Endothelial cell (in vitro differentiated cells): Measurements from ENCODE around the gene SNAP29. TPM values are rescaled to one million over a fixed set of nuclear protein-coding genes. Genes with fewer than 3 reads are reported as not detected.

Source experiments
- DNase-seq: peaks from one replicate; pipeline ENCODE4 v3.0.0; 2021; ENCODE audit warnings: low spot score
- H3K27ac Mint-ChIP-seq: one replicate; pipeline ENCODE4 v1.8.0; 2021; ENCODE audit warnings: mixed read lengths, inconsistent platforms; ENCODE audit not compliant: unreplicated experiment
- H3K27me3 Mint-ChIP-seq: one replicate; pipeline ENCODE4 v1.8.0; 2021; ENCODE audit warnings: mild to moderate bottlenecking, moderate library complexity, mixed read lengths, inconsistent platforms; ENCODE audit not compliant: unreplicated experiment
- H3K36me3 Mint-ChIP-seq: one replicate; pipeline ENCODE4 v1.8.0; 2021; ENCODE audit warnings: mild to moderate bottlenecking, low read depth, mixed read lengths, inconsistent platforms; ENCODE audit not compliant: unreplicated experiment
- H3K4me1 Mint-ChIP-seq: one replicate; pipeline ENCODE4 v1.8.0; 2021; ENCODE audit warnings: mild to moderate bottlenecking, mixed read lengths, inconsistent platforms; ENCODE audit not compliant: unreplicated experiment
- H3K4me3 Mint-ChIP-seq: one replicate; pipeline ENCODE4 v1.8.0; 2021; ENCODE audit warnings: mild to moderate bottlenecking, mixed read lengths, inconsistent platforms; ENCODE audit not compliant: unreplicated experiment
- H3K9me3 Mint-ChIP-seq: one replicate; pipeline ENCODE4 v1.8.0; 2021; ENCODE audit warnings: mixed read lengths, inconsistent platforms; ENCODE audit not compliant: unreplicated experiment
- CTCF ChIP-seq: fragments of 200-600 bp; sonication (generic); IDR thresholded peaks from one replicate; pipeline ENCODE4 v1.5.0; 2021; ENCODE audit warnings: antibody characterized with exemption; ENCODE audit not compliant: unreplicated experiment
- total RNA-seq: library from RNA; stranded (reverse); fragmentation: NEBNext Ultra II Directional; extraction: Animal tissue kit (Norgen Biotek cat#: 25700); gene quantifications from one replicate; pipeline ENCODE4 v1.2.1, GENCODE V29; 2021; ENCODE audit not compliant: unreplicated experiment

Gene SNAP29
- total RNA-seq, 1 donor from 2014 or later: 22.7 TPM

GRCh38 chr22:20843501-20843900 lies 15.3 kb upstream of the SNAP29 start:
- Mint-ChIP-seq H3K4me1 (peaks cover 16% of the 10 kb centered on the region), H3K27ac (no peak overlapping the region), H3K9me3 (no peaks in the 10 kb centered on the region), H3K27me3 (peaks cover 3% of the 10 kb centered on the region), H3K4me3 (no peak overlapping the region), H3K36me3 (no peaks in the 10 kb centered on the region)
- no peak for TF ChIP-seq CTCF
- DNase-seq: no peak

GRCh38 chr22:20844055-20845037 lies 14.5 kb upstream of the SNAP29 start:
- H3K9me3 Mint-ChIP-seq: no peaks in the 10 kb centered on the region
- TF ChIP-seq CTCF: no peak
- peaks cover 16% of the 10 kb centered on the region for H3K4me1 Mint-ChIP-seq

GRCh38 chr22:20847318-20847822 lies 11.4 kb upstream of the SNAP29 start:
- peaks cover 3% of the 10 kb centered on the region for H3K27me3 Mint-ChIP-seq
- no peak overlapping the region for H3K27ac Mint-ChIP-seq
- no peak overlapping the region for H3K4me3 Mint-ChIP-seq
- no peak for TF ChIP-seq CTCF
- no peaks in the 10 kb centered on the region for H3K36me3 Mint-ChIP-seq
- H3K4me1 Mint-ChIP-seq: no peaks in the 10 kb centered on the region
- no peak for DNase-seq
- no peaks in the 10 kb centered on the region for H3K9me3 Mint-ChIP-seq

More at GRCh38 chr22:20844055-20845037, 14.5 kb upstream of the SNAP29 start:
- DNase-seq: no peak
- H3K4me3 Mint-ChIP-seq: no peak overlapping the region
- peaks cover 3% of the 10 kb centered on the region for H3K27me3 Mint-ChIP-seq
- no peaks in the 10 kb centered on the region for H3K36me3 Mint-ChIP-seq
- no peak overlapping the region for H3K27ac Mint-ChIP-seq

DNA sequence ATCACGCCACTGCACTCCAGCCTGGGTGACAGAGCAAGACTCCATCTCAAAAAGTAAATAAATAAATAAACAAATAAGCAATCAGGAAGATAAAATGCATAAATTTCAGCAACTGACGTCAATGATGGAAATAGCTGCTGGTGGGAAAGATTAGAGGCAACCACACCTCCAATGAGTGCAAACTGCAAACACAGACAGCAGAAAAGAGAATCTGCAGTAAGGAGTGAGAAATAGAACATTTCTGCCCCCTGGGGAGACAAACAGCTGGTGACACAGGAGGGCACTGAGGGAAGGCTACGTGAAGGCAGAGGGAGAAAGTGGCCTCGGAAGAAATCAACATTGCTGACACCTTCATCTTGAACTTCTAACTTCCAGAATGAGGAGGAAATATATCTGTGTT lies 6.7 kb upstream of the SNAP29 start:
- H3K27me3 Mint-ChIP-seq: no peaks in the 10 kb centered on the region
- H3K4me3 Mint-ChIP-seq: no peak overlapping the region
- no peak for DNase-seq
- TF ChIP-seq CTCF: no peak
- H3K36me3 Mint-ChIP-seq: no peaks in the 10 kb centered on the region
- H3K27ac Mint-ChIP-seq: no peak overlapping the region
- no peaks in the 10 kb centered on the region for H3K9me3 Mint-ChIP-seq
- H3K4me1 Mint-ChIP-seq: no peaks in the 10 kb centered on the region

DNA sequence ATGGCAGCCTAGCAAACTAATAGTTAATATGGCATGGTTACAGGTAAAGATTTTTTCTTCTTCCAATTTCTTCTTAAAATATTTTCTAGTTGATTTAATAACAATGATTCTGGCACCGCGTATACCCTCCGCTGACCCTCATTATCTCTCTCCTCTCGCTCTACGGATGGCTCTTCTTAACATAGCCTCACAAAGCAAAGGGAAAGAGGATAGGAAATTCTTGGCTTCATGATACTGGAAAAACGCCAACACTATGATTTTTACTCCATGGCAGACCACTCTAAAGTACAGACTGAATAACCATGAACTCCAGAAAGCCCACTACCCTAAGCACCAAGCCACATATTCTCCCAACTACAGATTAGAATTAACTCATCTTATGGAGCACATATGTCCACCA lies 6.3 kb upstream of the SNAP29 start:
- no peaks in the 10 kb centered on the region for H3K27me3 Mint-ChIP-seq
- H3K36me3 Mint-ChIP-seq: no peaks in the 10 kb centered on the region
- H3K27ac Mint-ChIP-seq: no peak overlapping the region
- H3K9me3 Mint-ChIP-seq: no peaks in the 10 kb centered on the region
- TF ChIP-seq CTCF: no peak
- H3K4me3 Mint-ChIP-seq: no peak overlapping the region
- no peak for DNase-seq
- H3K4me1 Mint-ChIP-seq: peaks cover 2% of the 10 kb centered on the region
